ENCODE data around the gene CNTNAP2. TPM values are rescaled to one million over a fixed set of nuclear protein-coding genes. Genes with fewer than 3 reads are reported as not detected.

The CNTNAP2 gene
- total and polyA plus RNA-seq, 2 of the 8 experiments (the other 6 are each of a cell fraction or from before 2014, with no cell fraction given): 27.9 to 71.0 TPM

GRCh38 chr7:148108381-148108780, 1991.8 kb downstream of the CNTNAP2 start (continued):
- TF ChIP-seq CBX8 (IDR thresholded peaks at IDR 0.05; ENCODE audit: borderline replicate concordance, low read depth, low read length): no peak
- TF ChIP-seq NRF1 (IDR thresholded peaks at IDR 0.05; ENCODE audit: low read depth, low read length): no peak
- no peak for TF ChIP-seq CHD2 (IDR thresholded peaks at IDR 0.05; ENCODE audit: low read length)
- no peak for TF ChIP-seq TEAD4 (IDR thresholded peaks at IDR 0.05; ENCODE audit: low read depth, low read length)
- TF ChIP-seq TAF7 (optimal IDR thresholded peaks at IDR 0.05; ENCODE audit: borderline replicate concordance, low read depth, low read length): no peak
- TF ChIP-seq ZNF274 (IDR thresholded peaks at IDR 0.05; ENCODE audit: borderline replicate concordance, extremely low read depth, low read length): no peak
